Fibroblast of pulmonary artery (primary cell): ENCODE data around the gene RAB3C.
A peak's percentile ranks its signal among the peaks of the same experiment; 100 is the strongest.

ENCODE experiments used
- DNase-seq: peaks from one replicate; pipeline ENCODE4 v3.0.0-alpha.2; 2010; ENCODE audit warnings: low read depth
- H3K4me3 ChIP-seq: replicated peaks from 2 replicates; pipeline ENCODE4 v1.5.1; 2011; ENCODE audit warnings: low read depth, mild to moderate bottlenecking, control low read depth, low read length, moderate library complexity
- CTCF ChIP-seq: IDR thresholded peaks from 2 replicates; pipeline ENCODE4 v1.5.1; 2011; ENCODE audit warnings: mild to moderate bottlenecking, control low read depth, low read length, inconsistent platforms; ENCODE audit errors: missing control alignments

RAB3C gene

GRCh38 chr5:58740956-58741355, 158.1 kb downstream of the RAB3C start:
- no peak for DNase-seq
- no peak for TF ChIP-seq CTCF
- no peak overlapping the region for H3K4me3 ChIP-seq

GRCh38 chr5:58745350-58745749, 162.5 kb downstream of the RAB3C start:
- DNase-seq: no peak
- TF ChIP-seq CTCF: no peak
- no peak overlapping the region for H3K4me3 ChIP-seq

DNA sequence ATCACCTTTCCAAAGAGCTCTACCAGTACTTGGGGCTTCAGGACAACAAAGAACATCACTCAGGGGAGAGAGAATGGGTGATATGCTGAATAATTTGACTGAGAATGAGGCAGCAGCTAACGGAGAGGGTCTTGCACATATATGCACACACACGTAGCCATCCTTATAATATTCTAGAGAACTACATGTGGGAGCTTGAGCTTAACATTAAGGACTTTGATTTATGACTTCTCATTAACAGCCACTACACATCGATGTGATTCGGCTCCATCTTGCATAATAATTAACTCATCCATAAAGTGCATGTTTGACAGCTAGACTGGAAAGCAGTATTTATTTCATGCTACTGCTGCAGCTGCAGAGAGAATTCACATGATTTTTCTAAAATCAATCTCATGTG, 163.4 kb downstream of the RAB3C start:
- no peak for DNase-seq
- no peak for TF ChIP-seq CTCF
- no peak overlapping the region for H3K4me3 ChIP-seq

DNA sequence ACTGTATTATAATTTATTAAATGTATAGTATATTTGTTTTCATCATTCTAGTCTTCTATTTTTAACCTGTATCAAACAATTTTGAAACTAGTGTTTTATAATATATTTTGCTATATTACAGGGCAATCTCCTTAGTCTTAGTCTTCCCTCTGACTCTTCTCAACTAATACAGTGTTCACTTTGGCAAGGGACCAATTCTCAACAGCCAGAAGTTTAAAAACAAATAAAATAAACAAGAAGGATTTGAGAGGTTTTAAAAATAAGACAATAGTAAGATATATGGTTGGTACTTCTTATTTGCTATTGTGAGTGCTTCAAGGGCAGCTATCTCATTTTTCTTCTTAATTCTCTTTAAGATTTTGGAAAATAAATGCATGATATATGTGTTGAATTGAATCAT, 167.2 kb downstream of the RAB3C start:
- no peak for DNase-seq
- no peak overlapping the region for H3K4me3 ChIP-seq
- no peak for TF ChIP-seq CTCF

DNA sequence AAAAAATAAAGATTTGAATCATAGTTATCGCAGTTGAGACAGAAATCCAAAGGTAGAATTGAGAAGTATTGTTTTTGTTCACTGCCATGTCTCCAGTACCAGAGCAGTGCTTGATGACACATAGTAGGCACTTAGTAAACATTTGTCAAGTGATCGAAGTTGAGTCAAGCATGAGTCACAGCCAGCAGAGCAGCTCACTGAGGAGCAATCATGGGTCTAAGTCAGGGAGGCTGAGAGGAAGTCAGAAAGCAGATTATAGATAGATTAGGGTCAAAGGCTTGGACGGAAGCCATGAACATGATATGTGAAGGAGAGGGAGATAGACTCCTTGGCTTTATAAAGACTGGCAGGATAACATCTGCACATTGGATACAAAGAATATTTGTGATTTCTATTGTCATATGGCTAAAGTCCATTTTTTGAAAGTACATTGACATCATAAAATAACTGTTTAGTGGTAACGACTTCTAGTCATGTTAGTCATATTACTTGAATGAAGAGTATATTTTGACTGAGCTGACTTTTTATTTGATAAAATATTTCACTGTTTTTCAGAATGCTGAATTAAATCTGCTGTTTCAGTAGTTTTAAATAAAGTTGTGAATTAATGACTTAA, 168.5 kb downstream of the RAB3C start:
- no peak overlapping the region for H3K4me3 ChIP-seq
- DNase-seq: peak; percentile 57
- TF ChIP-seq CTCF: no peak

- no peak for DNase-seq
- no peak for TF ChIP-seq CTCF
- H3K4me3 ChIP-seq: no peak overlapping the region
Measured at GRCh38 chr5:58752104-58752503, 169.2 kb downstream of the RAB3C start.

DNA sequence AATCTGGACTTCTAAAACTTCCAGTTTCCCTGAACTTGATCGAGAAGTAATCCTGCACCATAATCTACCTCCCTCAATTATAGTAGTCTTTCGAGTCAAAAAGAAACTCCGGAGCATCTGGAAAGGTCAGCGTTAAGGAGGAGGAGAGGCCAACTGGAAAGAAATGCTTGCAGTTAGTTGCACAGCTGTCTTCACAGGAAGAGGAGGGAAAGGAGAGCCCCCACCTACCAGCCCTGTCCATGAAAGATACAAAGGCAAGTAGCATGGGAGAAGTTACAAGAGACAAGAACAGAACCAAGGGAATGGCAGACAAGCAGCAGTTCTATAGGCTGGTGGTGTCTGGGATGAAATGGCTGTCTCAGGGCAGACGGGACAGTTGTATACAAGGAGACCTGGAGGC, 170.6 kb downstream of the RAB3C start:
- TF ChIP-seq CTCF: no peak
- DNase-seq: no peak
- no peak overlapping the region for H3K4me3 ChIP-seq
